ENCODE results near the gene CBLL2.
"Not testable (repeated sequence)": the region's sequence is repeated elsewhere in the genome, so short reads cannot be mapped to it uniquely, and the experiment has no call there.

CBLL2 gene, protein sequence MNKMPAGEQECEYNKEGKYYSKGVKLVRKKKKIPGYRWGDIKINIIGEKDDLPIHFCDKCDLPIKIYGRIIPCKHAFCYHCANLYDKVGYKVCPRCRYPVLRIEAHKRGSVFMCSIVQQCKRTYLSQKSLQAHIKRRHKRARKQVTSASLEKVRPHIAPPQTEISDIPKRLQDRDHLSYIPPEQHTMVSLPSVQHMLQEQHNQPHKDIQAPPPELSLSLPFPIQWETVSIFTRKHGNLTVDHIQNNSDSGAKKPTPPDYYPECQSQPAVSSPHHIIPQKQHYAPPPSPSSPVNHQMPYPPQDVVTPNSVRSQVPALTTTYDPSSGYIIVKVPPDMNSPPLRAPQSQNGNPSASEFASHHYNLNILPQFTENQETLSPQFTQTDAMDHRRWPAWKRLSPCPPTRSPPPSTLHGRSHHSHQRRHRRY

DNA sequence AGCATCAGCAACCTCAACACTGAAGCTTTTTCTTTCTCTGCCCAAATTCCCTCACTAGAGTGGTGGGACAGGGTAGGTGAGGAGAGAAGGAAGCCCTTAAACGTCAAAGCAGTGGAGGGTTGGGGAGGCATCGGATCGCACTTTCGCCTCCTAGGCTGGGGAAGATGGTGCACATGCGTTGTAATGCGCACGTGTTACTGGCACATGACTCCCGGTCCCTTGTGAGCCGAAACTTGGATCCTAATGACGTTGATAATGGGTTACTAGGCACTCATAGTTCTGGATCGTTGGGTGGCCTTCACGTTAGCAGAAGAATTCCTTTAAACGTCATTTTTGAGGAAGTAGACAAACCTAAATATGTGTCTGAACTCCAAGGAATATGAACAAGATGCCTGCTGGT is at the start of gene CBLL2:
Gene CBLL2 (plus strand): TSS at position 301 of the 400 bp plus-strand sequence. CDS start 79 bp downstream, at position 380.
- no peak for DNase-seq

- DNase-seq = no peak
Observed at GRCh38 chrX:22234380-22234779, 38.3 kb upstream of the CBLL2 start.

GRCh38 chrX:22237479-22237878 is 35.2 kb upstream of the CBLL2 start:
- no peak for DNase-seq

DNA sequence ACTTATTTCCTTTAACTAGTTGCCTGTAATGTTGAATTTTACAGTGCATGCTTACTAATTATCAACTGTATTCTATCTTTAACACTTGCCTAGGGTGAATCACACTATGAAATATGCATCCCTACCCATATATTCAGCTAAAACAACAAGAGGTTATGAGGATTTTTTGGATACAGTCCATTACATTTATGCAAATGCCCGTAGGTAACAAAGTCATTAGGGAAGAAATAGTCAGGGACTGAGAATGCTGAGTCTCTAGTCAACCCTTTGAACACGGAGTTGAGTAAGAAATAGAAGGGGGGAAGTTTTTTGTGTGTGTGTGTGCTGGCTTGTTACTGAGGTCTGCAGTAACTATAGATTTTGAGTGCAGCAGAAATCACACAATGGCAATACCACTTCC is 26.1 kb upstream of the CBLL2 start:
- DNase-seq = no peak

GRCh38 chrX:22247169-22247568 is 25.5 kb upstream of the CBLL2 start:
- no peak for DNase-seq

DNA sequence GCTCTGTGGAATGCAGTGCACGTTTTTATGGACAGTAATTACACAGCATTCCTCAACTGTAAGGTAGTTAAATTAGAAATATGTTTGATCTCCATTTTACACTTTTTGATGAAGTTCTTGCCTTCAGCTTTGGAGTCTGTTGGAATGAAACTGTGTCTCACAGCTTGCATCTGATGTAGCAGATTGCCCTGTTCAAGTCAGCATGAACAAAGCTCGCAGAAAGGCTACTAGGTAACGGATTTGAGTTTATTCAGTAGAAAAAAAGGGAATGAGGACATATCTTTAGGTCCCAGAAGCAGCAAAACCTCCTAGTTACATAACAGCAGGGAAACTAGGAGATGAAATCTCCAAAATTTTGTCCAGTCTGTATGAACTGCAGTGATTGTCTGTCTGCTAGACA is 24.3 kb upstream of the CBLL2 start:
- DNase-seq = no peak

GRCh38 chrX:22249371-22249770 is 23.3 kb upstream of the CBLL2 start:
- DNase-seq = peak; percentile 5

DNA sequence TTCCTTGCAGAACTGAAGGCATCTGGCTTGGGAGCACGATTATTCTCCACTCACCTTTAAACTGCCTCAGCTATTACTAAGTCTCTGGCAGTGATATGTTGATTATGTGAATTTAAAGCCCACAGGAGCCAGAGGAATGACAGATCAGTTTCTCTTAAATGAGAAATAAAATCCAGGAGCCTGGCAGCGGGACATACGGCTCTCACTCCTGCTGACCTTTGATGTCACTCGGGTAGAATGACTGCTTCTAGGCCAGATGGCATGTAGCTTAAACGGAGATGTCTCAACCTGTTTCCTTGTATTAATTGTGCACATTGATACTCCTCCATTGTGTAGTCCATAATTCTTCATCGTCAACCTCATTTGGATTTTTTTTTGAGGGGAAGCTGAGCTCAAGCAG is 4.0 kb upstream of the CBLL2 start:
- no peak for DNase-seq

DNA sequence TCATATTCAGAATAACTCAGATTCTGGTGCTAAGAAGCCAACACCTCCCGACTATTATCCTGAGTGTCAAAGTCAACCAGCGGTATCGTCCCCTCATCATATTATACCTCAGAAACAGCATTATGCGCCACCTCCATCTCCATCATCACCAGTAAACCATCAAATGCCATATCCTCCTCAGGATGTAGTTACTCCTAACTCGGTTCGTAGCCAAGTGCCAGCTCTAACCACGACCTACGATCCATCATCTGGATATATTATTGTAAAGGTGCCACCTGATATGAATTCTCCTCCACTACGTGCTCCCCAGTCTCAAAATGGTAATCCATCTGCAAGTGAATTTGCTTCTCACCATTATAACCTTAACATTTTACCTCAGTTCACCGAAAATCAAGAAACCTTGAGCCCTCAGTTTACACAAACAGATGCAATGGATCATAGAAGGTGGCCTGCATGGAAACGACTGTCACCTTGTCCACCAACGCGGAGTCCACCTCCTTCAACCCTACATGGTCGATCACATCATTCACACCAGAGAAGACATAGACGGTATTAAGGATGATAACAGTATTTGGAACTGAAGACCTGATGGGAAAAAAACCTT is 1.1 kb downstream of the CBLL2 start:
- no peak for DNase-seq

GRCh38 chrX:22276781-22277180 is 4.1 kb downstream of the CBLL2 start:
- no peak for DNase-seq

- no peak for DNase-seq
Observed at GRCh38 chrX:22278375-22278774, 5.7 kb downstream of the CBLL2 start.

DNA sequence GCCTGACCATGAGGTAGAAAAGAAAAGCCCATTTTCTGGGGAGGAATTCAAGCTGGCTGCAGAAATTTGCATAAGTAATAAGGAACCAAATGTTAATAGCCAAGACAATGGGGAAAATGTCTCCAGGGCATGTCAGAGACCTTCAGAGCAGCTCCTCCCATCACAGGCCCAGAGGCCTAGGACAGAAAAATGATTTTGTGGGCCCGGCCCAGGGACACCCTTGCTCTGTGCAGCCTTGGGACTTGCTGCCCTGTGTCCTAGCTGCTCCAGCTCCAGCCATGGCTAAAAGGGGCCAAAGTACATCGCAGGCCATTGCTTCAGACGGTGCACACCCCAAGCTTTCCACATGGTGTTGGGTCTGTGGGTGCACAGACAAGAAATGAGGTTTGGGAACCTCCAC is 16.5 kb downstream of the CBLL2 start:
- DNase-seq = not testable (repeated sequence)

DNA sequence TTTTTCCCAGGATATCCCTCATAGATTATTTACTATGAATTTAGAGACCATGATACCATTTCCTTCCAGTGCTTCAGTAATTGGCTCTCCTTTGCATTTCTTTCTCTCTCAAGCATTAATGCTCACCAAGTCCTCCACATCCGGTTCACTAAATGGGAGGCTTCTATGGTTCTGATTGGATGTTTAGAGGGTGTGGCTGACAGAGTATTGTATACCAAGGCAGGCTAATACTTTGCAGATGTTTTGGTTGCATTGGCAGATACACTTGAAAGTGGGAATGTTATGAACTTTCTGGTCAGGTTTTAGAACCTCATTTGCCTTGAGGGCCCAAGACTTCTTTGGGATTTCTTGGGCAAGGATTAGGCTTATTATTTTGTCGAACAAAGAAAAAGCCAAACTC is 24.2 kb downstream of the CBLL2 start:
- no peak for DNase-seq

DNA sequence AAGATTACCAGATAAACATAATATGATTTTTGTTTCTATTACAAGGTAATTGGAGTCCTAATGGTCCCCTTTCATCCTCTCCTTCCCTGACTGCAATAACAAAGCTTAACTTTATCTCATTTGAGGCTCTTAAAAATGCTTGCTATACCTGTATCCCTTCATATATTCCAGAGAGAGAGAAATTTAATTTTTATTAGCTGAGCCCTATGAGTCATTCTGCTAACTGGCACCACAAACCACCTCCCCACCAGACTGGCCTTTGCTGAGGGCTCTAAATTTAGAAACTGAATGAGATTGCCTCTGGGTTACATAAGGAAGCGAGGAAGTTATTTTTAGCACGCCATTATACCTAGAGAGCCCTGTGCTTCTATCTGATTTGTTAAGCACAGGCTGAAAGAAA is 27.4 kb downstream of the CBLL2 start:
- peak; percentile 61 for DNase-seq

DNA sequence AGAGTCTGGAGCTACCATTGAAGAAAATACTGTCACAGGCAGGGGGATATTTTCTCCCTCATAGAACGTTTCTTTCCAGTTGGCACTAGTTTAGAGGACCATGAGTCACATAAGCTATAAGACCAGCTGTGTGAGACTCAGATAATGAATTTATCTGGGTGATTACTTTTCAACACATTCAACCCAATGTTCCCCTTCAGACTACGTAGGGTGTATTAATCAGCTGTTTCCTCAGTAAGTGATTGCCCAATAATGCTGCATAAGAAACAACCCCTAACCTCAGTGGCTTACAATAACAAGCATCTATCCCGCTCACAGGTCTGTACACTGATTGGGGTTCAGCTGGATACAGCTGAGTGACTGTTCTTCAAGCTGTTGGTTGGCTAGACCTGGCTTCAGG is 38.1 kb downstream of the CBLL2 start:
- DNase-seq = no peak

DNA sequence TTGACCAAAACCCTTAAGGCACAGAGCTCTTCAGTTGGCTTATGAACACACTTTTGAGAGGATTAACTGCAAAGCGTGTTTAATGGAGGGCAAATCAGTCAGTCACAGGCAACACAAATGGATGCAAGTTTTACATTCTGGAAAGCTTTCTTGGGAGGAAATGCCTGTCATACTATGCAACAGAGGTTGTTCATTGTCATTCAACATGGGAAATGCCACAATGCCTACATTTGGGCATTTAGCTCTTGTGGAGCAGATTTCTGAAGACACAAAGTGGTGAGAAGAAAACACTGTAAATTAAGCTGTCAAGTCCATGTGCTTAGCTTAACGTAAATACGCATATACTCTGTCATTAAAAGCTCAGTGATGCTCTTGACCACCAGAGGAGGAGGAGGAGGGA is 41.1 kb downstream of the CBLL2 start:
- no peak for DNase-seq

- no peak for DNase-seq
Observed at GRCh38 chrX:22314211-22314610, 41.5 kb downstream of the CBLL2 start.

DNA sequence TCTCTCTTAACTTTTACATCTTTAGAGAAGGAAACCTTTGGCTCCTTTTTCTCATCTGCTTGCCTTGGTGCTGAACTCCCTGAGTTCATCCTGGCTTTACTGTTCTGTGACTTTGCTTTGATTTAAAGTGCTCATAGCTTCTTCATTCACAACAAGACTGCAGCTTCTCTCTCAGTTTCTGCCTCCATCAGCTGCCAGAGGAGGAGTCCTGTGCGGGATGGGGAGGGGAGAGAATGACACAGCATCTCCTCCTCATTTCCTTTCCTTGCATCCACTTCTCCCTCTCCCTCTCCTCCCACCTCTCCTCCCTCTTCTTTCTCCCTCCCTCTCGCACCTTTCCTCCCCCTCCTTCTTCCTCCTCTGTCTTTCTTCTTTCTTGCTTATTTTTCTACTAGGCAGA is 42.0 kb downstream of the CBLL2 start:
- no peak for DNase-seq

- DNase-seq = no peak
Observed at GRCh38 chrX:22315151-22315550, 42.4 kb downstream of the CBLL2 start.

DNA sequence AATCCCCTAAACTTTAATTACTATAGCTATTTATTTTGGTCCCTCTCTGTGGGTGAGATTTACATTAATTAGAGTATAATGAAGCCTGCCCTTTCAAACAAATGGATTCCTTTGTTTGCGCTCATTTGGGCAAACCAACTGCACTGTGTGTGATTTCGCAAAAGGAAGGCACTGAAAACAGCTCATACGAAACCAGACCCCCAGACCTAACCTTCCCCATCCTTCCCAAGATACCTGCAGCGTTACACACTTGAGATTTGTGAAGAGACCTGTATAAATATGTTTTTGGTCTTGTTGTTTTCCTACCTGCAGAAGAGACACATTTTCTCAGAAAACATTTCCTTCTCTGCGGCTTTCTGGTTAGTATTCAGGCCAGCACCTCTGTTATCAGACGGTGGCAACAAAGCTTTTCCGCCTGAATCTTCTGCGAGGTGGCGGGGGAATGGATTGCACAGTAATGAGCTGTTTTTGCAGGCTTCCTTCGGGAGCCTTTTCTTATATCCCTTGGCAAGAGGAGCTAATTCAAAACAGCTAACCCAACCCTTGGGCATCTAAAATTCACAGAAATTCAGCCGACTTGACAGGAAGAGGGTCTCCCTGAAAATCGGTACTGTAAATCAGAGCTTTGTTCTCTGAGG is 47.6 kb downstream of the CBLL2 start:
- no peak for DNase-seq

- DNase-seq = no peak
Observed at GRCh38 chrX:22323541-22323940, 50.8 kb downstream of the CBLL2 start.

Data from NCI-H1436 (cell line).